Inferior parietal cortex (tissue), 1 donor: ENCODE measurements around the gene SLAMF1.
"Not testable (repeated sequence)": the region's sequence is repeated elsewhere in the genome, so short reads cannot be mapped to it uniquely, and the experiment has no call there.

Experiments
- DNase-seq: peaks from one replicate; pipeline ENCODE4 v3.0.0-alpha.2; 2016; ENCODE audit errors: extremely low spot score

Gene SLAMF1

GRCh38 chr1:160563230-160563629, 83.6 kb downstream of the SLAMF1 start:
- DNase-seq: not testable (repeated sequence)

- DNase-seq: not testable (repeated sequence)
Measured at GRCh38 chr1:160562745-160563144, 84.1 kb downstream of the SLAMF1 start.

GRCh38 chr1:160560806-160561205, 86.0 kb downstream of the SLAMF1 start:
- no peak for DNase-seq

- DNase-seq: no peak
Measured at GRCh38 chr1:160560045-160560705, 86.7 kb downstream of the SLAMF1 start.

- DNase-seq: not testable (repeated sequence)
Measured at GRCh38 chr1:160559437-160559836, 87.4 kb downstream of the SLAMF1 start.

GRCh38 chr1:160558660-160559380, 88.0 kb downstream of the SLAMF1 start:
- DNase-seq: no peak
